ENCODE results near the gene PSMB5. TPM values are rescaled to one million over a fixed set of nuclear protein-coding genes. Genes with fewer than 3 reads are reported as not detected.

Gene PSMB5
- total and polyA plus RNA-seq, 2 of the 13 experiments (the other 11 are each of a cell fraction or from before 2014, with no cell fraction given), result 705 to 871 TPM

GRCh38 chr14:23056956-23057756 lies 22.5 kb upstream of the PSMB5 start, which contains the start of gene CDH24 (continued):
- TF ChIP-seq PCBP2 (optimal IDR thresholded peaks at IDR 0.05; ENCODE audit: low read depth, low read length, poor library complexity, severe bottlenecking), result peak; percentile 64
- TF ChIP-seq ELF3 (CRISPR knock-in tag; IDR thresholded peaks at IDR 0.05), result 0 out of 2 replicates have a peak, but pooled peaks have one; percentile 2
- TF ChIP-seq KAT8 (CRISPR knock-in tag; IDR thresholded peaks at IDR 0.05), result no peak
- TF ChIP-seq ZNF569 (CRISPR knock-in tag; IDR thresholded peaks at IDR 0.05; ENCODE audit: borderline replicate concordance), result no peak
- TF ChIP-seq ZNF672 (CRISPR knock-in tag; IDR thresholded peaks at IDR 0.05), result peak; percentile 65; the same call in 1 of the 2 replicates
- TF ChIP-seq SKI (IDR thresholded peaks at IDR 0.05; ENCODE audit: partially characterized antibody), result peak; percentile 22
- TF ChIP-seq NONO (IDR thresholded peaks at IDR 0.05), result peak; percentile 94; the same call in 1 of the 2 replicates
- no peak for TF ChIP-seq NONO (CRISPR knock-in tag; conservative IDR thresholded peaks at IDR 0.05)
- 0 out of 2 replicates have a peak, but pooled peaks have one; percentile 51 for TF ChIP-seq ZNF430 (CRISPR knock-in tag; IDR thresholded peaks at IDR 0.05)
- 0 out of 2 replicates have a peak, but pooled peaks have one; percentile 26 for TF ChIP-seq MNT (IDR thresholded peaks at IDR 0.05)
- TF ChIP-seq ARID2 (CRISPR knock-in tag; IDR thresholded peaks at IDR 0.05; ENCODE audit: borderline replicate concordance), result 0 out of 2 replicates have a peak, but pooled peaks have one; percentile 16
- TF ChIP-seq NFE2L2 (IDR thresholded peaks at IDR 0.05; ENCODE audit: low read length), result no peak
- TF ChIP-seq ZNF703 (CRISPR knock-in tag; IDR thresholded peaks at IDR 0.05; ENCODE audit: borderline replicate concordance), result peak; percentile 43; the same call in 1 of the 2 replicates
- 0 out of 2 replicates have a peak, but pooled peaks have one; percentile 45 for TF ChIP-seq DMTF1 (CRISPR knock-in tag; IDR thresholded peaks at IDR 0.05)
- no peak for TF ChIP-seq ZNF878 (CRISPR knock-in tag; IDR thresholded peaks at IDR 0.05)
- peak; percentile 81; the same call in 1 of the 2 replicates for TF ChIP-seq ATM (IDR thresholded peaks at IDR 0.05; ENCODE audit: borderline replicate concordance)
- no peak for TF ChIP-seq TSC22D2 (CRISPR knock-in tag; IDR thresholded peaks at IDR 0.05; ENCODE audit: borderline replicate concordance)
- TF ChIP-seq PRPF4 (IDR thresholded peaks at IDR 0.05; ENCODE audit: low read depth, low read length, poor library complexity, severe bottlenecking), result no peak
- TF ChIP-seq, protein P1, sequence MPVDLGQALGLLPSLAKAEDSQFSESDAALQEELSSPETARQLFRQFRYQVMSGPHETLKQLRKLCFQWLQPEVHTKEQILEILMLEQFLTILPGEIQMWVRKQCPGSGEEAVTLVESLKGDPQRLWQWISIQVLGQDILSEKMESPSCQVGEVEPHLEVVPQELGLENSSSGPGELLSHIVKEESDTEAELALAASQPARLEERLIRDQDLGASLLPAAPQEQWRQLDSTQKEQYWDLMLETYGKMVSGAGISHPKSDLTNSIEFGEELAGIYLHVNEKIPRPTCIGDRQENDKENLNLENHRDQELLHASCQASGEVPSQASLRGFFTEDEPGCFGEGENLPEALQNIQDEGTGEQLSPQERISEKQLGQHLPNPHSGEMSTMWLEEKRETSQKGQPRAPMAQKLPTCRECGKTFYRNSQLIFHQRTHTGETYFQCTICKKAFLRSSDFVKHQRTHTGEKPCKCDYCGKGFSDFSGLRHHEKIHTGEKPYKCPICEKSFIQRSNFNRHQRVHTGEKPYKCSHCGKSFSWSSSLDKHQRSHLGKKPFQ (CRISPR knock-in tag; IDR thresholded peaks at IDR 0.05; ENCODE audit: insufficient replicate concordance), result no peak
- no peak for TF ChIP-seq CENPT (CRISPR knock-in tag; IDR thresholded peaks at IDR 0.05; ENCODE audit: low read depth)
- TF ChIP-seq ZSCAN31 (CRISPR knock-in tag; IDR thresholded peaks at IDR 0.05; ENCODE audit: low read depth), result no peak
- TF ChIP-seq HOXA9 (CRISPR knock-in tag; IDR thresholded peaks at IDR 0.05; ENCODE audit: borderline replicate concordance), result peak; percentile 11; the same call in 1 of the 2 replicates
- no peak for TF ChIP-seq SMYD3 (CRISPR knock-in tag; IDR thresholded peaks at IDR 0.05)
- peak; percentile 96 for TF ChIP-seq NBN (conservative IDR thresholded peaks at IDR 0.05)
